ENCODE results near the gene FBXO21.
"Not testable (repeated sequence)": the region's sequence is repeated elsewhere in the genome, so short reads cannot be mapped to it uniquely, and the experiment has no call there.

Gene FBXO21

GRCh38 chr12:117188121-117188665 lies 2.1 kb downstream of the FBXO21 start:
- no peaks in the 10 kb centered on the region for H3K9me3 ChIP-seq (ENCODE audit: control insufficient read depth in 2 of 2, low read length in 2 of 2)
- no peaks in the 10 kb centered on the region for H3K27me3 ChIP-seq (ENCODE audit: control insufficient read depth in 1 of 2, insufficient read depth in 2 of 2, low read length in 2 of 2)
- peaks cover 4 to 16% of the 10 kb centered on the region in 2 donors for H3K36me3 ChIP-seq (ENCODE audit: control insufficient read depth in 2 of 2, insufficient read depth in 2 of 2, low read length in 2 of 2)
- peaks cover 15% of the 10 kb centered on the region for H3K4me1 ChIP-seq (ENCODE audit: control insufficient read depth, insufficient read depth, low read length)
- no peak overlapping the region for H3K9ac ChIP-seq (ENCODE audit: low read length in 2 of 2)
- no peak overlapping the region for H3K27ac ChIP-seq (ENCODE audit: low read length)
- H3K4me3 ChIP-seq (ENCODE audit: low read length in 2 of 2), result no peak overlapping the region

- H3K9ac ChIP-seq (ENCODE audit: low read length in 2 of 2), result no peak overlapping the region
- no peak overlapping the region for H3K27ac ChIP-seq (ENCODE audit: low read length)
- H3K4me1 ChIP-seq (ENCODE audit: control insufficient read depth, insufficient read depth, low read length), result peaks cover 15% of the 10 kb centered on the region
- H3K9me3 ChIP-seq (ENCODE audit: control insufficient read depth in 2 of 2, low read length in 2 of 2), result no peaks in the 10 kb centered on the region
- no peaks in the 10 kb centered on the region for H3K27me3 ChIP-seq (ENCODE audit: control insufficient read depth in 1 of 2, insufficient read depth in 2 of 2, low read length in 2 of 2)
- peaks cover 4 to 16% of the 10 kb centered on the region in 2 donors for H3K36me3 ChIP-seq (ENCODE audit: control insufficient read depth in 2 of 2, insufficient read depth in 2 of 2, low read length in 2 of 2)
- H3K4me3 ChIP-seq (ENCODE audit: low read length in 2 of 2), result no peak overlapping the region
Observed at GRCh38 chr12:117187421-117187820, 2.8 kb downstream of the FBXO21 start.

- no peak overlapping the region for H3K27ac ChIP-seq (ENCODE audit: low read length)
Observed at GRCh38 chr12:117182866-117183265, 7.4 kb downstream of the FBXO21 start.

GRCh38 chr12:117181468-117181843 lies 8.8 kb downstream of the FBXO21 start:
- not testable (repeated sequence) for H3K27ac ChIP-seq (ENCODE audit: low read length); H3K4me3 ChIP-seq (ENCODE audit: low read length in 2 of 2); H3K27me3 ChIP-seq (ENCODE audit: control insufficient read depth in 1 of 2, insufficient read depth in 2 of 2, low read length in 2 of 2); H3K9me3 ChIP-seq (ENCODE audit: control insufficient read depth in 2 of 2, low read length in 2 of 2); H3K9ac ChIP-seq (ENCODE audit: low read length in 2 of 2); H3K4me1 ChIP-seq (ENCODE audit: control insufficient read depth, insufficient read depth, low read length)
- peaks cover 17 to 29% of the 10 kb centered on the region in 2 donors for H3K36me3 ChIP-seq (ENCODE audit: control insufficient read depth in 2 of 2, insufficient read depth in 2 of 2, low read length in 2 of 2)

More at GRCh38 chr12:117182866-117183265, 7.4 kb downstream of the FBXO21 start:
- Histone ChIP-seq H3K27me3 (ENCODE audit: control insufficient read depth in 1 of 2, insufficient read depth in 2 of 2, low read length in 2 of 2) (no peaks in the 10 kb centered on the region), H3K4me3 (ENCODE audit: low read length in 2 of 2) (no peak overlapping the region), H3K36me3 (ENCODE audit: control insufficient read depth in 2 of 2, insufficient read depth in 2 of 2, low read length in 2 of 2) (peaks cover 15 to 24% of the 10 kb centered on the region in 2 donors), H3K4me1 (ENCODE audit: control insufficient read depth, insufficient read depth, low read length) (no peaks in the 10 kb centered on the region), H3K9me3 (ENCODE audit: control insufficient read depth in 2 of 2, low read length in 2 of 2) (no peaks in the 10 kb centered on the region), H3K9ac (ENCODE audit: low read length in 2 of 2) (no peak overlapping the region)

GRCh38 chr12:117180758-117181467 lies 9.4 kb downstream of the FBXO21 start:
- no peak overlapping the region for H3K9ac ChIP-seq (ENCODE audit: low read length in 2 of 2)
- no peak overlapping the region for H3K4me3 ChIP-seq (ENCODE audit: low read length in 2 of 2)
- H3K9me3 ChIP-seq (ENCODE audit: control insufficient read depth in 2 of 2, low read length in 2 of 2), result no peaks in the 10 kb centered on the region
- peaks cover 21 to 29% of the 10 kb centered on the region in 2 donors for H3K36me3 ChIP-seq (ENCODE audit: control insufficient read depth in 2 of 2, insufficient read depth in 2 of 2, low read length in 2 of 2)
- H3K27ac ChIP-seq (ENCODE audit: low read length), result no peak overlapping the region
- H3K27me3 ChIP-seq (ENCODE audit: control insufficient read depth in 1 of 2, insufficient read depth in 2 of 2, low read length in 2 of 2), result no peaks in the 10 kb centered on the region
- H3K4me1 ChIP-seq (ENCODE audit: control insufficient read depth, insufficient read depth, low read length), result no peaks in the 10 kb centered on the region

GRCh38 chr12:117178745-117179144 lies 11.5 kb downstream of the FBXO21 start:
- Histone ChIP-seq H3K9me3 (ENCODE audit: control insufficient read depth in 2 of 2, low read length in 2 of 2) (no peaks in the 10 kb centered on the region), H3K9ac (ENCODE audit: low read length in 2 of 2) (no peak overlapping the region), H3K4me1 (ENCODE audit: control insufficient read depth, insufficient read depth, low read length) (no peaks in the 10 kb centered on the region), H3K36me3 (ENCODE audit: control insufficient read depth in 2 of 2, insufficient read depth in 2 of 2, low read length in 2 of 2) (peaks cover 32 to 41% of the 10 kb centered on the region in 2 donors), H3K27ac (ENCODE audit: low read length) (no peak overlapping the region), H3K4me3 (ENCODE audit: low read length in 2 of 2) (no peak overlapping the region), H3K27me3 (ENCODE audit: control insufficient read depth in 1 of 2, insufficient read depth in 2 of 2, low read length in 2 of 2) (no peaks in the 10 kb centered on the region)

GRCh38 chr12:117178301-117178700 lies 12.0 kb downstream of the FBXO21 start:
- Histone ChIP-seq H3K4me3 (ENCODE audit: low read length in 2 of 2) (no peak overlapping the region), H3K4me1 (ENCODE audit: control insufficient read depth, insufficient read depth, low read length) (no peaks in the 10 kb centered on the region), H3K27me3 (ENCODE audit: control insufficient read depth in 1 of 2, insufficient read depth in 2 of 2, low read length in 2 of 2) (no peaks in the 10 kb centered on the region), H3K9ac (ENCODE audit: low read length in 2 of 2) (no peak overlapping the region), H3K36me3 (ENCODE audit: control insufficient read depth in 2 of 2, insufficient read depth in 2 of 2, low read length in 2 of 2) (peaks cover 36 to 41% of the 10 kb centered on the region in 2 donors), H3K27ac (ENCODE audit: low read length) (no peak overlapping the region), H3K9me3 (ENCODE audit: control insufficient read depth in 2 of 2, low read length in 2 of 2) (no peaks in the 10 kb centered on the region)

- H3K4me1 ChIP-seq (ENCODE audit: control insufficient read depth, insufficient read depth, low read length), result no peaks in the 10 kb centered on the region
- H3K4me3 ChIP-seq (ENCODE audit: low read length in 2 of 2), result no peak overlapping the region
- no peak overlapping the region for H3K9ac ChIP-seq (ENCODE audit: low read length in 2 of 2)
- peaks cover 51 to 54% of the 10 kb centered on the region in 2 donors for H3K36me3 ChIP-seq (ENCODE audit: control insufficient read depth in 2 of 2, insufficient read depth in 2 of 2, low read length in 2 of 2)
- no peaks in the 10 kb centered on the region for H3K27me3 ChIP-seq (ENCODE audit: control insufficient read depth in 1 of 2, insufficient read depth in 2 of 2, low read length in 2 of 2)
- H3K9me3 ChIP-seq (ENCODE audit: control insufficient read depth in 2 of 2, low read length in 2 of 2), result no peaks in the 10 kb centered on the region
- no peak overlapping the region for H3K27ac ChIP-seq (ENCODE audit: low read length)
Observed at GRCh38 chr12:117172168-117172567, 18.1 kb downstream of the FBXO21 start.

- no peaks in the 10 kb centered on the region for H3K9me3 ChIP-seq (ENCODE audit: control insufficient read depth in 2 of 2, low read length in 2 of 2)
- H3K27ac ChIP-seq (ENCODE audit: low read length), result no peak overlapping the region
- H3K27me3 ChIP-seq (ENCODE audit: control insufficient read depth in 1 of 2, insufficient read depth in 2 of 2, low read length in 2 of 2), result no peaks in the 10 kb centered on the region
- H3K36me3 ChIP-seq (ENCODE audit: control insufficient read depth in 2 of 2, insufficient read depth in 2 of 2, low read length in 2 of 2), result peaks cover 55 to 56% of the 10 kb centered on the region in 2 donors
- no peak overlapping the region for H3K9ac ChIP-seq (ENCODE audit: low read length in 2 of 2)
- no peak overlapping the region for H3K4me3 ChIP-seq (ENCODE audit: low read length in 2 of 2)
- H3K4me1 ChIP-seq (ENCODE audit: control insufficient read depth, insufficient read depth, low read length), result no peaks in the 10 kb centered on the region
Observed at GRCh38 chr12:117171499-117172162, 18.6 kb downstream of the FBXO21 start.

- Histone ChIP-seq H3K36me3 (ENCODE audit: control insufficient read depth in 2 of 2, insufficient read depth in 2 of 2, low read length in 2 of 2) (peaks cover 50 to 57% of the 10 kb centered on the region in 2 donors), H3K9me3 (ENCODE audit: control insufficient read depth in 2 of 2, low read length in 2 of 2) (no peaks in the 10 kb centered on the region), H3K4me1 (ENCODE audit: control insufficient read depth, insufficient read depth, low read length) (no peaks in the 10 kb centered on the region), H3K27me3 (ENCODE audit: control insufficient read depth in 1 of 2, insufficient read depth in 2 of 2, low read length in 2 of 2) (no peaks in the 10 kb centered on the region), H3K4me3 (ENCODE audit: low read length in 2 of 2) (no peak overlapping the region), H3K9ac (ENCODE audit: low read length in 2 of 2) (no peak overlapping the region), H3K27ac (ENCODE audit: low read length) (no peak overlapping the region)
Observed at GRCh38 chr12:117169548-117169947, 20.7 kb downstream of the FBXO21 start.

- no peaks in the 10 kb centered on the region for H3K4me1 ChIP-seq (ENCODE audit: control insufficient read depth, insufficient read depth, low read length)
- H3K27me3 ChIP-seq (ENCODE audit: control insufficient read depth in 1 of 2, insufficient read depth in 2 of 2, low read length in 2 of 2), result no peaks in the 10 kb centered on the region
- H3K4me3 ChIP-seq (ENCODE audit: low read length in 2 of 2), result no peak overlapping the region
- no peaks in the 10 kb centered on the region for H3K9me3 ChIP-seq (ENCODE audit: control insufficient read depth in 2 of 2, low read length in 2 of 2)
- no peak overlapping the region for H3K27ac ChIP-seq (ENCODE audit: low read length)
- peaks cover 46 to 51% of the 10 kb centered on the region in 2 donors for H3K36me3 ChIP-seq (ENCODE audit: control insufficient read depth in 2 of 2, insufficient read depth in 2 of 2, low read length in 2 of 2)
- H3K9ac ChIP-seq (ENCODE audit: low read length in 2 of 2), result no peak overlapping the region
Observed at GRCh38 chr12:117168976-117169375, 21.3 kb downstream of the FBXO21 start.

Data from stomach smooth muscle (tissue), 2 donors.